ENCODE data around the gene MAP3K5.
A peak's percentile ranks its signal among the peaks of the same experiment; 100 is the strongest.
"Not testable (repeated sequence)": the region's sequence is repeated elsewhere in the genome, so short reads cannot be mapped to it uniquely, and the experiment has no call there.

MAP3K5 gene

GRCh38 chr6:136591617-136592016 lies 200.7 kb downstream of the MAP3K5 start:
- TF ChIP-seq POU2F2 (IDR thresholded peaks at IDR 0.05; ENCODE audit: low read depth, low read length) (no peak), TAF1 (IDR thresholded peaks at IDR 0.05; ENCODE audit: low read depth, low read length) (no peak), POLR2A (IDR thresholded peaks at IDR 0.05; ENCODE audit: low read depth, low read length) (no peak), SPI1 (IDR thresholded peaks at IDR 0.05; ENCODE audit: low read depth, low read length) (no peak), POLR2AphosphoS5 (IDR thresholded peaks at IDR 0.05; ENCODE audit: low read depth, low read length) (no peak), PAX5 (IDR thresholded peaks at IDR 0.05; ENCODE audit: insufficient read depth, low read length, severe bottlenecking) (no peak)
- no peak for FAIRE-seq
- no peak for DNase-seq (ENCODE audit: insufficient read length, low spot score)

GRCh38 chr6:136590846-136591245 lies 201.4 kb downstream of the MAP3K5 start:
- not testable (repeated sequence) for FAIRE-seq; DNase-seq (ENCODE audit: insufficient read length, low spot score)

- TF ChIP-seq PAX5 (IDR thresholded peaks at IDR 0.05; ENCODE audit: insufficient read depth, low read length, severe bottlenecking) (no peak), POLR2AphosphoS5 (IDR thresholded peaks at IDR 0.05; ENCODE audit: low read depth, low read length) (no peak), POLR2A (IDR thresholded peaks at IDR 0.05; ENCODE audit: low read depth, low read length) (no peak), SPI1 (IDR thresholded peaks at IDR 0.05; ENCODE audit: low read depth, low read length) (peak; percentile 15; the same call in 1 of the 2 replicates)
- peak; percentile 41 for FAIRE-seq
Observed at GRCh38 chr6:136587527-136587926, 204.8 kb downstream of the MAP3K5 start.

GRCh38 chr6:136586295-136586694 lies 206.0 kb downstream of the MAP3K5 start:
- FAIRE-seq, result no peak
- TF ChIP-seq PAX5 (IDR thresholded peaks at IDR 0.05; ENCODE audit: insufficient read depth, low read length, severe bottlenecking) (no peak), POU2F2 (IDR thresholded peaks at IDR 0.05; ENCODE audit: low read depth, low read length) (no peak), TAF1 (IDR thresholded peaks at IDR 0.05; ENCODE audit: low read depth, low read length) (no peak), POLR2AphosphoS5 (IDR thresholded peaks at IDR 0.05; ENCODE audit: low read depth, low read length) (no peak), SPI1 (IDR thresholded peaks at IDR 0.05; ENCODE audit: low read depth, low read length) (no peak)
- DNase-seq (ENCODE audit: insufficient read length, low spot score), result no peak

More at GRCh38 chr6:136587527-136587926, 204.8 kb downstream of the MAP3K5 start:
- no peak for DNase-seq (ENCODE audit: insufficient read length, low spot score)

- FAIRE-seq; DNase-seq (ENCODE audit: insufficient read length, low spot score): not testable (repeated sequence)
Observed at GRCh38 chr6:136585523-136585922, 206.8 kb downstream of the MAP3K5 start.

- not testable (repeated sequence) for FAIRE-seq; DNase-seq (ENCODE audit: insufficient read length, low spot score)
Observed at GRCh38 chr6:136584290-136584689, 208.0 kb downstream of the MAP3K5 start.

GRCh38 chr6:136582711-136583471 lies 209.4 kb downstream of the MAP3K5 start:
- TF ChIP-seq POLR2AphosphoS5 (IDR thresholded peaks at IDR 0.05; ENCODE audit: low read depth, low read length), result no peak
- TF ChIP-seq POLR2A (IDR thresholded peaks at IDR 0.05; ENCODE audit: low read depth, low read length), result no peak
- no peak for TF ChIP-seq POU2F2 (IDR thresholded peaks at IDR 0.05; ENCODE audit: low read depth, low read length)
- no peak for TF ChIP-seq SPI1 (IDR thresholded peaks at IDR 0.05; ENCODE audit: low read depth, low read length)
- no peak for FAIRE-seq
- no peak for DNase-seq (ENCODE audit: insufficient read length, low spot score)

GRCh38 chr6:136579800-136580199 lies 212.5 kb downstream of the MAP3K5 start:
- TF ChIP-seq SPI1 (IDR thresholded peaks at IDR 0.05; ENCODE audit: low read depth, low read length) (no peak), POLR2AphosphoS5 (IDR thresholded peaks at IDR 0.05; ENCODE audit: low read depth, low read length) (no peak), PAX5 (IDR thresholded peaks at IDR 0.05; ENCODE audit: insufficient read depth, low read length, severe bottlenecking) (no peak), POLR2A (IDR thresholded peaks at IDR 0.05; ENCODE audit: low read depth, low read length) (no peak), TAF1 (IDR thresholded peaks at IDR 0.05; ENCODE audit: low read depth, low read length) (no peak), POU2F2 (IDR thresholded peaks at IDR 0.05; ENCODE audit: low read depth, low read length) (no peak)
- FAIRE-seq (no peak), DNase-seq (ENCODE audit: insufficient read length, low spot score) (no peak)

GRCh38 chr6:136576821-136577220 lies 215.5 kb downstream of the MAP3K5 start:
- DNase-seq (ENCODE audit: insufficient read length, low spot score) (no peak), FAIRE-seq (no peak)
- no peak for TF ChIP-seq TAF1 (IDR thresholded peaks at IDR 0.05; ENCODE audit: low read depth, low read length)
- no peak for TF ChIP-seq PAX5 (IDR thresholded peaks at IDR 0.05; ENCODE audit: insufficient read depth, low read length, severe bottlenecking)
- no peak for TF ChIP-seq POU2F2 (IDR thresholded peaks at IDR 0.05; ENCODE audit: low read depth, low read length)
- no peak for TF ChIP-seq SPI1 (IDR thresholded peaks at IDR 0.05; ENCODE audit: low read depth, low read length)
- TF ChIP-seq POLR2A (IDR thresholded peaks at IDR 0.05; ENCODE audit: low read depth, low read length), result no peak

- no peak for TF ChIP-seq SPI1 (IDR thresholded peaks at IDR 0.05; ENCODE audit: low read depth, low read length)
- TF ChIP-seq POU2F2 (IDR thresholded peaks at IDR 0.05; ENCODE audit: low read depth, low read length), result no peak
- TF ChIP-seq POLR2A (IDR thresholded peaks at IDR 0.05; ENCODE audit: low read depth, low read length), result no peak
- no peak for TF ChIP-seq POLR2AphosphoS5 (IDR thresholded peaks at IDR 0.05; ENCODE audit: low read depth, low read length)
- TF ChIP-seq PAX5 (IDR thresholded peaks at IDR 0.05; ENCODE audit: insufficient read depth, low read length, severe bottlenecking), result no peak
- DNase-seq (ENCODE audit: insufficient read length, low spot score) (no peak), FAIRE-seq (no peak)
Observed at GRCh38 chr6:136571496-136571895, 220.8 kb downstream of the MAP3K5 start.

GRCh38 chr6:136571065-136571464 lies 221.2 kb downstream of the MAP3K5 start:
- DNase-seq (ENCODE audit: insufficient read length, low spot score), result no peak
- no peak for FAIRE-seq
- TF ChIP-seq TAF1 (IDR thresholded peaks at IDR 0.05; ENCODE audit: low read depth, low read length) (no peak), PAX5 (IDR thresholded peaks at IDR 0.05; ENCODE audit: insufficient read depth, low read length, severe bottlenecking) (no peak), POU2F2 (IDR thresholded peaks at IDR 0.05; ENCODE audit: low read depth, low read length) (no peak)
